IMR-90 (cell line): Measurements from ENCODE around the gene KCNIP1. TPM values are rescaled to one million over a fixed set of nuclear protein-coding genes. Genes with fewer than 3 reads are reported as not detected.

Source experiments
- ATAC-seq: fragments of 200-7000 bp; cut with Tn5 transposase; 2 replicates; pipeline ENCODE4 v1.9.1; 2020; ENCODE audit warnings: low read depth, mild to moderate bottlenecking, moderate library complexity
- BruUV-seq: library from RNA; stranded (reverse); fragments of 400-500 nt; replicated peaks from 2 replicates; lab custom pipeline; 2021; lab: Mats Ljungman, UMichigan
- CTCF ChIA-PET: fragments of 300-600 bp; formaldehyde crosslinking; extraction: SDS; loops from one replicate; lab custom pipeline; 2021; ENCODE audit warnings: antibody characterized with exemption; lab: Yijun Ruan, JAX
- POLR2A ChIA-PET: fragments of 300-600 bp; sonication (Branson Sonifier 250); formaldehyde crosslinking; loops from one replicate; lab custom pipeline; 2022; ENCODE audit warnings: antibody characterized with exemption; ENCODE audit not compliant: unreplicated experiment; lab: Charles Lee
- DNase-seq: peaks from one replicate; pipeline ENCODE4 v3.0.0; 2013
- H2AFZ ChIP-seq: replicated peaks from 2 replicates; pipeline ENCODE3; 2013; ENCODE audit warnings: low read length, mild to moderate bottlenecking; ENCODE audit not compliant: poor library complexity
- H2AK5ac ChIP-seq: 2 replicates; pipeline ENCODE4 v1.6.1; 2013; ENCODE audit warnings: low read depth, low read length, inconsistent platforms
- H2AK9ac ChIP-seq: replicated peaks from 2 replicates; pipeline ENCODE3; 2013; ENCODE audit warnings: mild to moderate bottlenecking, low read depth, low read length, moderate library complexity; ENCODE audit not compliant: poor library complexity
- H2BK120ac ChIP-seq: 2 replicates; pipeline ENCODE4 v1.6.1; 2013; ENCODE audit warnings: low read depth, low read length, inconsistent platforms
- H2BK15ac ChIP-seq: 3 replicates; pipeline ENCODE4 v1.6.1; 2013; ENCODE audit warnings: low read depth, low read length, inconsistent platforms
- H2BK20ac ChIP-seq: 2 replicates; pipeline ENCODE4 v1.6.1; 2013; ENCODE audit warnings: low read depth, mild to moderate bottlenecking, inconsistent platforms, low read length, moderate library complexity
- H2BK5ac ChIP-seq: 2 replicates; pipeline ENCODE4 v1.6.1; 2013; ENCODE audit warnings: mild to moderate bottlenecking, low read depth, low read length, inconsistent platforms; ENCODE audit not compliant: poor library complexity, severe bottlenecking
- H3K14ac ChIP-seq: replicated peaks from 2 replicates; pipeline ENCODE4 v1.6.1; 2013; ENCODE audit warnings: low read depth, low read length, inconsistent platforms
- H3K18ac ChIP-seq: 2 replicates; pipeline ENCODE4 v1.6.1; 2013; ENCODE audit warnings: low read depth, low read length, control low read depth
- H3K23ac ChIP-seq: 2 replicates; pipeline ENCODE4 v1.6.1; 2013; ENCODE audit warnings: low read depth, low read length, inconsistent platforms
- H3K27ac ChIP-seq: 2 replicates; pipeline ENCODE4 v1.5.1; 2013; ENCODE audit warnings: mild to moderate bottlenecking, control low read depth, low read length; ENCODE audit not compliant: insufficient read depth
- H3K27me3 ChIP-seq: 2 replicates; pipeline ENCODE4 v1.6.1; 2013; ENCODE audit warnings: low read length; ENCODE audit not compliant: control insufficient read depth, insufficient read depth
- H3K36me3 ChIP-seq: 2 replicates; pipeline ENCODE4 v1.6.1; 2013; ENCODE audit warnings: low read length, mixed read lengths; ENCODE audit not compliant: control insufficient read depth, insufficient read depth
- H3K4ac ChIP-seq: 2 replicates; pipeline ENCODE4 v1.6.1; 2013; ENCODE audit warnings: low read depth, low read length, inconsistent platforms
- H3K4me1 ChIP-seq: 2 replicates; pipeline ENCODE4 v1.6.1; 2013; ENCODE audit warnings: low read length, mixed read lengths; ENCODE audit not compliant: control insufficient read depth, insufficient read depth
- H3K4me2 ChIP-seq: 2 replicates; pipeline ENCODE4 v1.6.1; 2013; ENCODE audit warnings: low read depth, mild to moderate bottlenecking, control low read depth, low read length, moderate library complexity
- H3K4me3 ChIP-seq: 2 replicates; pipeline ENCODE4 v1.5.1; 2013; ENCODE audit warnings: low read depth, mild to moderate bottlenecking, control low read depth, low read length, moderate library complexity; ENCODE audit not compliant: insufficient read depth
- H3K56ac ChIP-seq: 2 replicates; pipeline ENCODE4 v1.6.1; 2013; ENCODE audit warnings: low read length, inconsistent platforms; ENCODE audit not compliant: insufficient read depth; ENCODE audit errors: extremely low read depth
- H3K79me1 ChIP-seq, 2 experiments: 2 replicates each; pipeline ENCODE4 v1.6.1; 2013; ENCODE audit warnings: low read length in 2 of 2, inconsistent platforms in 1 of 2, low read depth in 1 of 2
- H3K9ac ChIP-seq: 2 replicates; pipeline ENCODE4 v1.6.1; 2013; ENCODE audit warnings: low read depth, low read length, control low read depth
- H3K9me1 ChIP-seq: 2 replicates; pipeline ENCODE4 v1.6.1; 2013; ENCODE audit warnings: low read length, inconsistent platforms; ENCODE audit not compliant: insufficient read depth
- H3K9me3 ChIP-seq: 2 replicates; pipeline ENCODE4 v1.6.1; 2013; ENCODE audit warnings: low read length; ENCODE audit not compliant: control insufficient read depth, insufficient read depth
- H4K20me1 ChIP-seq: 2 replicates; pipeline ENCODE4 v1.6.1; 2013; ENCODE audit warnings: low read length, inconsistent platforms; ENCODE audit not compliant: insufficient read depth
- H4K5ac ChIP-seq: 2 replicates; pipeline ENCODE4 v1.6.1; 2013; ENCODE audit warnings: mild to moderate bottlenecking, low read depth, low read length, control low read depth
- H4K8ac ChIP-seq, 2 experiments: 2 replicates each; pipeline ENCODE4 v1.6.1; 2013; ENCODE audit warnings: low read depth in 2 of 2, low read length in 2 of 2, control low read depth in 1 of 2, inconsistent platforms in 1 of 2
- H4K91ac ChIP-seq: 2 replicates; pipeline ENCODE4 v1.6.1; 2013; ENCODE audit warnings: low read depth, low read length, inconsistent platforms; ENCODE audit not compliant: insufficient read depth
- BHLHE40 ChIP-seq: fragments of 150-350 bp; IDR thresholded peaks from 2 replicates; pipeline ENCODE4 v1.6.1; 2016; ENCODE audit warnings: mild to moderate bottlenecking, low read depth, low read length
- CEBPB ChIP-seq: IDR thresholded peaks from 2 replicates; pipeline ENCODE4 v1.6.1; 2012; ENCODE audit warnings: low read depth, low read length, improper control_type of control experiment
- CHD1 ChIP-seq: IDR thresholded peaks from 2 replicates; pipeline ENCODE4 v1.6.1; 2012; ENCODE audit warnings: low read depth, low read length, improper control_type of control experiment
- FOS ChIP-seq: fragments of 150-350 bp; IDR thresholded peaks from 2 replicates; pipeline ENCODE4 v1.6.1; 2016; ENCODE audit warnings: low read depth, low read length
- MAFK ChIP-seq: IDR thresholded peaks from 2 replicates; pipeline ENCODE4 v1.6.1; 2012; ENCODE audit warnings: low read depth, low read length, improper control_type of control experiment
- MAZ ChIP-seq: IDR thresholded peaks from 2 replicates; pipeline ENCODE4 v1.6.1; 2012; ENCODE audit warnings: low read depth, mild to moderate bottlenecking, low read length, improper control_type of control experiment, moderate library complexity, borderline replicate concordance
- MXI1 ChIP-seq: IDR thresholded peaks from 2 replicates; pipeline ENCODE4 v1.6.1; 2012; ENCODE audit warnings: low read depth, mild to moderate bottlenecking, low read length, moderate library complexity, borderline replicate concordance
- NFE2L2 ChIP-seq: fragments of 150-350 bp; IDR thresholded peaks from 2 replicates; pipeline ENCODE4 v1.6.1; 2016; ENCODE audit warnings: low read depth, mild to moderate bottlenecking, low read length
- POLR2A ChIP-seq: IDR thresholded peaks from 2 replicates; pipeline ENCODE4 v1.6.1; 2012; ENCODE audit warnings: mild to moderate bottlenecking, low read depth, low read length
- RAD21 ChIP-seq: IDR thresholded peaks from 2 replicates; pipeline ENCODE4 v1.6.1; 2012; ENCODE audit warnings: low read length, improper control_type of control experiment
- RCOR1 ChIP-seq: IDR thresholded peaks from 2 replicates; pipeline ENCODE4 v1.6.1; 2012; ENCODE audit warnings: mild to moderate bottlenecking, low read length, improper control_type of control experiment; ENCODE audit not compliant: insufficient replicate concordance
- RFX5 ChIP-seq: IDR thresholded peaks from 2 replicates; pipeline ENCODE4 v1.8.0; 2012; ENCODE audit warnings: low read depth, mild to moderate bottlenecking, low read length, moderate library complexity
- SMC3 ChIP-seq: fragments of 150-350 bp; IDR thresholded peaks from 2 replicates; pipeline ENCODE4 v1.6.1; 2016; ENCODE audit warnings: low read depth, mild to moderate bottlenecking, antibody characterized with exemption, low read length, moderate library complexity
- whole genome bisulfite sequencing, 2 experiments: methylation state at CpG; one replicate each; pipeline versions ENCODE4 v1.1.5 to v1.1.7; 2013; ENCODE audit warnings: missing lambda C conversion rate in 2 of 2; ENCODE audit not compliant: insufficient read length in 1 of 2; ENCODE audit errors: extremely low coverage in 2 of 2; 5-methylcytosine and 5-hydroxymethylcytosine counted together
- dilution Hi-C: fragments of 300-500 bp; cut with HindIII; formaldehyde crosslinking; loops from one replicate; pipeline ENCODE4 v1.14.3; 2018; ENCODE audit warnings: low sequenced_read_pairs; ENCODE audit not compliant: unreplicated experiment
- in situ Hi-C: fragments of 300-500 bp; cut with MboI; formaldehyde crosslinking; loops from 3 replicates; pipeline ENCODE4 v1.14.3; 2019; ENCODE audit warnings: low sequenced_read_pairs, inconsistent platforms, mixed read lengths
- intact Hi-C: fragments of 100-400 bp; cut with micrococcal nuclease; formaldehyde crosslinking; loops from 2 replicates; pipeline ENCODE4 v1.10.0; 2022
- polyA plus RNA-seq, 3 experiments: library from polyadenylated mRNA; depleted of rRNA; stranded (reverse); fragments of >200 nt; gene quantifications; 2 replicates each; pipeline ENCODE4 v1.2.3, GENCODE V29; 2012; ENCODE audit warnings: low replicate concordance in 1 of 3
- total RNA-seq: library from RNA; depleted of rRNA; stranded (reverse); fragments of >200 nt; gene quantifications from 2 replicates; pipeline ENCODE4 v1.2.3, GENCODE V29; 2012
- TF ChIP-seq, protein P1 (sequence below): conservative IDR thresholded peaks from 2 replicates; pipeline ENCODE4 v1.5.1; 2012; ENCODE audit warnings: mild to moderate bottlenecking, low read depth, low read length, improper control_type of control experiment
- TF ChIP-seq, protein P2 (sequence below): fragments of 150-350 bp; IDR thresholded peaks from 2 replicates; pipeline ENCODE4 v1.6.1; 2016; ENCODE audit warnings: low read depth, mild to moderate bottlenecking, low read length, moderate library complexity, borderline replicate concordance
- TF ChIP-seq, protein P3 (sequence below): fragments of 150-350 bp; IDR thresholded peaks from 2 replicates; pipeline ENCODE4 v1.6.1; 2017; ENCODE audit warnings: mild to moderate bottlenecking, antibody characterized with exemption, low read length, low read depth

The KCNIP1 gene
- total and polyA plus RNA-seq, 2 of the 4 experiments (the other 2 are of a cell fraction), result not detected

DNA sequence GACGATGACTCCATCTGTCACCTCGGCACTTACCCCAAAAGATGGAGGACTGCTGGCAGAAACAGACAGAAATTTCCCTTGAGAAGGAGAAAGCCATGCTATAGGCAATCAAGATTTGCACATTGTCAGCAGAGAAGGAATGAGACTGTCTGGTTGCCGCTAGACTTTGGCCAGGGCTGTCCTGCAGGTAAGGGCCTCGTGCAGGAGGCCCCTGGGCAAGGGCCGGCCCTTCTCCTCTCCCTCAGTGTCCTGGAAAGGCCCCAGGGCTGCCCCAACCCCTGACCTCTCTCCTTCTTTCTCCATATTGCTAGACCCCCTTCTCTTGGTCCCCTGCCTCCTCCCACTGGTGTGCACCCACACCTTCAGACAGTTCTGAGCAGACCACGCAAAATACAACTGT, 14.6 kb upstream of the KCNIP1 start:
- CTCF ChIA-PET, result no interaction called here
- BruUV-seq, result no TSS peak

More for the DNA sequence above, 14.6 kb upstream of the KCNIP1 start:
- no peak overlapping the region for H3K18ac ChIP-seq
- H3K4me2 ChIP-seq, result no peak overlapping the region
- no peak overlapping the region for H2BK120ac ChIP-seq
- dilution Hi-C loops (no loop called here), intact Hi-C loops (no loop called here), in situ Hi-C loops (no loop called here)
- no peaks in the 10 kb centered on the region; the same call in 1 of the 2 replicates for H3K9me3 ChIP-seq
- no peak overlapping the region for H3K27ac ChIP-seq
- no peaks in the 10 kb centered on the region for H3K9me1 ChIP-seq
- no peak overlapping the region for H2AK9ac ChIP-seq
- no peak overlapping the region for H4K91ac ChIP-seq
- no peak overlapping the region for H3K23ac ChIP-seq
- H2BK15ac ChIP-seq, result no peak overlapping the region
- DNase-seq (no peak), ATAC-seq (no peak)
- H3K9ac ChIP-seq, result no peak overlapping the region
- no peak overlapping the region for H3K4me3 ChIP-seq
- TF ChIP-seq MAZ, result no peak
- TF ChIP-seq POLR2A, result no peak
- TF ChIP-seq, protein P1, sequence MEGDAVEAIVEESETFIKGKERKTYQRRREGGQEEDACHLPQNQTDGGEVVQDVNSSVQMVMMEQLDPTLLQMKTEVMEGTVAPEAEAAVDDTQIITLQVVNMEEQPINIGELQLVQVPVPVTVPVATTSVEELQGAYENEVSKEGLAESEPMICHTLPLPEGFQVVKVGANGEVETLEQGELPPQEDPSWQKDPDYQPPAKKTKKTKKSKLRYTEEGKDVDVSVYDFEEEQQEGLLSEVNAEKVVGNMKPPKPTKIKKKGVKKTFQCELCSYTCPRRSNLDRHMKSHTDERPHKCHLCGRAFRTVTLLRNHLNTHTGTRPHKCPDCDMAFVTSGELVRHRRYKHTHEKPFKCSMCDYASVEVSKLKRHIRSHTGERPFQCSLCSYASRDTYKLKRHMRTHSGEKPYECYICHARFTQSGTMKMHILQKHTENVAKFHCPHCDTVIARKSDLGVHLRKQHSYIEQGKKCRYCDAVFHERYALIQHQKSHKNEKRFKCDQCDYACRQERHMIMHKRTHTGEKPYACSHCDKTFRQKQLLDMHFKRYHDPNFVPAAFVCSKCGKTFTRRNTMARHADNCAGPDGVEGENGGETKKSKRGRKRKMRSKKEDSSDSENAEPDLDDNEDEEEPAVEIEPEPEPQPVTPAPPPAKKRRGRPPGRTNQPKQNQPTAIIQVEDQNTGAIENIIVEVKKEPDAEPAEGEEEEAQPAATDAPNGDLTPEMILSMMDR, result no peak
- TF ChIP-seq, protein P2, sequence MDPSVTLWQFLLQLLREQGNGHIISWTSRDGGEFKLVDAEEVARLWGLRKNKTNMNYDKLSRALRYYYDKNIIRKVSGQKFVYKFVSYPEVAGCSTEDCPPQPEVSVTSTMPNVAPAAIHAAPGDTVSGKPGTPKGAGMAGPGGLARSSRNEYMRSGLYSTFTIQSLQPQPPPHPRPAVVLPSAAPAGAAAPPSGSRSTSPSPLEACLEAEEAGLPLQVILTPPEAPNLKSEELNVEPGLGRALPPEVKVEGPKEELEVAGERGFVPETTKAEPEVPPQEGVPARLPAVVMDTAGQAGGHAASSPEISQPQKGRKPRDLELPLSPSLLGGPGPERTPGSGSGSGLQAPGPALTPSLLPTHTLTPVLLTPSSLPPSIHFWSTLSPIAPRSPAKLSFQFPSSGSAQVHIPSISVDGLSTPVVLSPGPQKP, result no peak
- TF ChIP-seq CHD1, result no peak
- TF ChIP-seq MAFK, result no peak
- TF ChIP-seq RCOR1, result no peak
- TF ChIP-seq RAD21, result no peak
- no peak for TF ChIP-seq MXI1
- TF ChIP-seq RFX5, result no peak
- TF ChIP-seq SMC3, result no peak
- TF ChIP-seq BHLHE40, result no peak
- no peak for TF ChIP-seq CEBPB
- no peak for TF ChIP-seq FOS
- TF ChIP-seq, protein P3, sequence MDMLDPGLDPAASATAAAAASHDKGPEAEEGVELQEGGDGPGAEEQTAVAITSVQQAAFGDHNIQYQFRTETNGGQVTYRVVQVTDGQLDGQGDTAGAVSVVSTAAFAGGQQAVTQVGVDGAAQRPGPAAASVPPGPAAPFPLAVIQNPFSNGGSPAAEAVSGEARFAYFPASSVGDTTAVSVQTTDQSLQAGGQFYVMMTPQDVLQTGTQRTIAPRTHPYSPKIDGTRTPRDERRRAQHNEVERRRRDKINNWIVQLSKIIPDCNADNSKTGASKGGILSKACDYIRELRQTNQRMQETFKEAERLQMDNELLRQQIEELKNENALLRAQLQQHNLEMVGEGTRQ, result no peak
- no peak for TF ChIP-seq NFE2L2
- H3K4me1 ChIP-seq, result no peaks in the 10 kb centered on the region
- H3K36me3 ChIP-seq, result no peaks in the 10 kb centered on the region
- H2BK5ac ChIP-seq, result no peak overlapping the region
- POLR2A ChIA-PET, result no interaction called here
- no peak overlapping the region for H4K8ac ChIP-seq
- no peak overlapping the region for H4K5ac ChIP-seq
- H3K27me3 ChIP-seq, result no peaks in the 10 kb centered on the region; the same call in 1 of the 2 replicates
- no peaks in the 10 kb centered on the region for H3K79me1 ChIP-seq
- no peak overlapping the region for H2AFZ ChIP-seq
- no peak overlapping the region for H3K56ac ChIP-seq
- H2BK20ac ChIP-seq, result no peak overlapping the region
- H3K4ac ChIP-seq, result no peak overlapping the region
- H2AK5ac ChIP-seq, result no peak overlapping the region
- H4K20me1 ChIP-seq, result no peaks in the 10 kb centered on the region
- WGBS, 2 experiments, result no CpG with 5 or more reads among the region's 6 CpGs
- no peak overlapping the region for H3K14ac ChIP-seq
